Loucy (cell line): Measurements from ENCODE around the gene MCF2L2.

Experiments used
- CTCF ChIP-seq: fragments of 200-600 bp; sonication (generic); conservative IDR thresholded peaks from 2 replicates; pipeline ENCODE4 v1.5.1; 2014; ENCODE audit warnings: mild to moderate bottlenecking, antibody characterized with exemption, low read length
- EZH2phosphoT487 ChIP-seq: fragments of 200-600 bp; IDR thresholded peaks from 2 replicates; pipeline ENCODE4 v1.6.1; 2018; ENCODE audit warnings: antibody characterized with exemption, mild to moderate bottlenecking, moderate library complexity, borderline replicate concordance

DNA sequence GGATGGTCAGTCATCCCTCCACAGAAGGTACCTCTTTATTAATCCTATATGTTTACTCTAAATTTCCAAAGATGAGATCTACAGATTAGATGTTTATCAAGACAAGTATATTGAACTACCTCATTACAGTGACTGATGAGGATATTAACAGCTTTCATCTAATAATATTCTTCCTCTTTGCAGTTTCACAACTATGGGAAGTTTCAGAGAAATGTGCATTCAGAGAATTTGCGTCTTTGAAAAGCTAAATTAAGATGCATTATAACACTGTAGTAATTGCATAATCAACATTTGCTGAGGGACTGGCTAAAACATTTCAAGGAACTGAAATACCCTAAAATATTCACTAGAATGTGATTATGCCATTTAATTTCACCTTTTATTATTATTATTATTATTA, 46.7 kb downstream of the MCF2L2 start:
- TF ChIP-seq CTCF (no peak), EZH2phosphoT487 (no peak)
